ENCODE measurements around the gene RASAL2. TPM values are rescaled to one million over a fixed set of nuclear protein-coding genes. Genes with fewer than 3 reads are reported as not detected.

Gene RASAL2
- total and polyA plus RNA-seq, 2 experiments from 2014 or later = 16.0 to 42.2 TPM

DNA sequence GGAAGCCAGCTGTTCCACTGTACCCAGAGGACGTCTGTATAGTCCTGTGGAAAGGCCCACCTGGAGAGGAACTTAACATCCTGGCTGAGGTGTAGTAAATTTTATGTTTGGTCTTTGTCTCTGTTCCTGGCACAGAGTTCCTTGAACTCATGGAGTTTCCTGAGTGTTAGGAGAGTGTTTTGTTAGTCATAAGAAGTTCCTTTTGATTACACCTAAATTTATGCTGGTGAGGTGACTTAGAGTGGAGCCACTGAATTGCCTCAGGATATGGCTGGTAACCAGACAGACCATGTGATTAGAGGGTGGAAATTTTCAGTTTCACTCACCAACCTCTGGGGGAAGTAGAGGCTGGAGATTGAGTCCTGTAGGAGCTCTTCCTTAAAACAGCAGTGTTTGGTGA is 57.9 kb downstream of the RASAL2 start (continued):
- TF ChIP-seq, protein P1, sequence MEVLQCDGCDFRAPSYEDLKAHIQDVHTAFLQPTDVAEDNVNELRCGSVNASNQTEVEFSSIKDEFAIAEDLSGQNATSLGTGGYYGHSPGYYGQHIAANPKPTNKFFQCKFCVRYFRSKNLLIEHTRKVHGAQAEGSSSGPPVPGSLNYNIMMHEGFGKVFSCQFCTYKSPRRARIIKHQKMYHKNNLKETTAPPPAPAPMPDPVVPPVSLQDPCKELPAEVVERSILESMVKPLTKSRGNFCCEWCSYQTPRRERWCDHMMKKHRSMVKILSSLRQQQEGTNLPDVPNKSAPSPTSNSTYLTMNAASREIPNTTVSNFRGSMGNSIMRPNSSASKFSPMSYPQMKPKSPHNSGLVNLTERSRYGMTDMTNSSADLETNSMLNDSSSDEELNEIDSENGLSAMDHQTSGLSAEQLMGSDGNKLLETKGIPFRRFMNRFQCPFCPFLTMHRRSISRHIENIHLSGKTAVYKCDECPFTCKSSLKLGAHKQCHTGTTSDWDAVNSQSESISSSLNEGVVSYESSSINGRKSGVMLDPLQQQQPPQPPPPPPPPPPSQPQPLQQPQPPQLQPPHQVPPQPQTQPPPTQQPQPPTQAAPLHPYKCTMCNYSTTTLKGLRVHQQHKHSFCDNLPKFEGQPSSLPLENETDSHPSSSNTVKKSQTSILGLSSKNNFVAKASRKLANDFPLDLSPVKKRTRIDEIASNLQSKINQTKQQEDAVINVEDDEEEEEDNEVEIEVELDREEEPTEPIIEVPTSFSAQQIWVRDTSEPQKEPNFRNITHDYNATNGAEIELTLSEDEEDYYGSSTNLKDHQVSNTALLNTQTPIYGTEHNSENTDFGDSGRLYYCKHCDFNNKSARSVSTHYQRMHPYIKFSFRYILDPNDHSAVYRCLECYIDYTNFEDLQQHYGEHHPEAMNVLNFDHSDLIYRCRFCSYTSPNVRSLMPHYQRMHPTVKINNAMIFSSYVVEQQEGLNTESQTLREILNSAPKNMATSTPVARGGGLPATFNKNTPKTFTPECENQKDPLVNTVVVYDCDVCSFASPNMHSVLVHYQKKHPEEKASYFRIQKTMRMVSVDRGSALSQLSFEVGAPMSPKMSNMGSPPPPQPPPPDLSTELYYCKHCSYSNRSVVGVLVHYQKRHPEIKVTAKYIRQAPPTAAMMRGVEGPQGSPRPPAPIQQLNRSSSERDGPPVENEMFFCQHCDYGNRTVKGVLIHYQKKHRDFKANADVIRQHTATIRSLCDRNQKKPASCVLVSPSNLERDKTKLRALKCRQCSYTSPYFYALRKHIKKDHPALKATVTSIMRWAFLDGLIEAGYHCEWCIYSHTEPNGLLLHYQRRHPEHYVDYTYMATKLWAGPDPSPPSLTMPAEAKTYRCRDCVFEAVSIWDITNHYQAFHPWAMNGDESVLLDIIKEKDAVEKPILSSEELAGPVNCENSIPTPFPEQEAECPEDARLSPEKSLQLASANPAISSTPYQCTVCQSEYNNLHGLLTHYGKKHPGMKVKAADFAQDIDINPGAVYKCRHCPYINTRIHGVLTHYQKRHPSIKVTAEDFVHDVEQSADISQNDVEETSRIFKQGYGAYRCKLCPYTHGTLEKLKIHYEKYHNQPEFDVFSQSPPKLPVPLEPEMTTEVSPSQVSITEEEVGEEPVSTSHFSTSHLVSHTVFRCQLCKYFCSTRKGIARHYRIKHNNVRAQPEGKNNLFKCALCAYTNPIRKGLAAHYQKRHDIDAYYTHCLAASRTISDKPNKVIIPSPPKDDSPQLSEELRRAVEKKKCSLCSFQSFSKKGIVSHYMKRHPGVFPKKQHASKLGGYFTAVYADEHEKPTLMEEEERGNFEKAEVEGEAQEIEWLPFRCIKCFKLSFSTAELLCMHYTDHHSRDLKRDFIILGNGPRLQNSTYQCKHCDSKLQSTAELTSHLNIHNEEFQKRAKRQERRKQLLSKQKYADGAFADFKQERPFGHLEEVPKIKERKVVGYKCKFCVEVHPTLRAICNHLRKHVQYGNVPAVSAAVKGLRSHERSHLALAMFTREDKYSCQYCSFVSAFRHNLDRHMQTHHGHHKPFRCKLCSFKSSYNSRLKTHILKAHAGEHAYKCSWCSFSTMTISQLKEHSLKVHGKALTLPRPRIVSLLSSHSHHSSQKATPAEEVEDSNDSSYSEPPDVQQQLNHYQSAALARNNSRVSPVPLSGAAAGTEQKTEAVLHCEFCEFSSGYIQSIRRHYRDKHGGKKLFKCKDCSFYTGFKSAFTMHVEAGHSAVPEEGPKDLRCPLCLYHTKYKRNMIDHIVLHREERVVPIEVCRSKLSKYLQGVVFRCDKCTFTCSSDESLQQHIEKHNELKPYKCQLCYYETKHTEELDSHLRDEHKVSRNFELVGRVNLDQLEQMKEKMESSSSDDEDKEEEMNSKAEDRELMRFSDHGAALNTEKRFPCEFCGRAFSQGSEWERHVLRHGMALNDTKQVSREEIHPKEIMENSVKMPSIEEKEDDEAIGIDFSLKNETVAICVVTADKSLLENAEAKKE (CRISPR knock-in tag; IDR thresholded peaks at IDR 0.05) = no peak
- TF ChIP-seq POLR2AphosphoS5 (IDR thresholded peaks at IDR 0.05; ENCODE audit: low read depth) = no peak
- TF ChIP-seq, protein P2, sequence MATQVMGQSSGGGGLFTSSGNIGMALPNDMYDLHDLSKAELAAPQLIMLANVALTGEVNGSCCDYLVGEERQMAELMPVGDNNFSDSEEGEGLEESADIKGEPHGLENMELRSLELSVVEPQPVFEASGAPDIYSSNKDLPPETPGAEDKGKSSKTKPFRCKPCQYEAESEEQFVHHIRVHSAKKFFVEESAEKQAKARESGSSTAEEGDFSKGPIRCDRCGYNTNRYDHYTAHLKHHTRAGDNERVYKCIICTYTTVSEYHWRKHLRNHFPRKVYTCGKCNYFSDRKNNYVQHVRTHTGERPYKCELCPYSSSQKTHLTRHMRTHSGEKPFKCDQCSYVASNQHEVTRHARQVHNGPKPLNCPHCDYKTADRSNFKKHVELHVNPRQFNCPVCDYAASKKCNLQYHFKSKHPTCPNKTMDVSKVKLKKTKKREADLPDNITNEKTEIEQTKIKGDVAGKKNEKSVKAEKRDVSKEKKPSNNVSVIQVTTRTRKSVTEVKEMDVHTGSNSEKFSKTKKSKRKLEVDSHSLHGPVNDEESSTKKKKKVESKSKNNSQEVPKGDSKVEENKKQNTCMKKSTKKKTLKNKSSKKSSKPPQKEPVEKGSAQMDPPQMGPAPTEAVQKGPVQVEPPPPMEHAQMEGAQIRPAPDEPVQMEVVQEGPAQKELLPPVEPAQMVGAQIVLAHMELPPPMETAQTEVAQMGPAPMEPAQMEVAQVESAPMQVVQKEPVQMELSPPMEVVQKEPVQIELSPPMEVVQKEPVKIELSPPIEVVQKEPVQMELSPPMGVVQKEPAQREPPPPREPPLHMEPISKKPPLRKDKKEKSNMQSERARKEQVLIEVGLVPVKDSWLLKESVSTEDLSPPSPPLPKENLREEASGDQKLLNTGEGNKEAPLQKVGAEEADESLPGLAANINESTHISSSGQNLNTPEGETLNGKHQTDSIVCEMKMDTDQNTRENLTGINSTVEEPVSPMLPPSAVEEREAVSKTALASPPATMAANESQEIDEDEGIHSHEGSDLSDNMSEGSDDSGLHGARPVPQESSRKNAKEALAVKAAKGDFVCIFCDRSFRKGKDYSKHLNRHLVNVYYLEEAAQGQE (IDR thresholded peaks at IDR 0.05; ENCODE audit: unreplicated experiment) = no peak
- TF ChIP-seq NANOG (IDR thresholded peaks at IDR 0.05; ENCODE audit: borderline replicate concordance) = no peak

DNA sequence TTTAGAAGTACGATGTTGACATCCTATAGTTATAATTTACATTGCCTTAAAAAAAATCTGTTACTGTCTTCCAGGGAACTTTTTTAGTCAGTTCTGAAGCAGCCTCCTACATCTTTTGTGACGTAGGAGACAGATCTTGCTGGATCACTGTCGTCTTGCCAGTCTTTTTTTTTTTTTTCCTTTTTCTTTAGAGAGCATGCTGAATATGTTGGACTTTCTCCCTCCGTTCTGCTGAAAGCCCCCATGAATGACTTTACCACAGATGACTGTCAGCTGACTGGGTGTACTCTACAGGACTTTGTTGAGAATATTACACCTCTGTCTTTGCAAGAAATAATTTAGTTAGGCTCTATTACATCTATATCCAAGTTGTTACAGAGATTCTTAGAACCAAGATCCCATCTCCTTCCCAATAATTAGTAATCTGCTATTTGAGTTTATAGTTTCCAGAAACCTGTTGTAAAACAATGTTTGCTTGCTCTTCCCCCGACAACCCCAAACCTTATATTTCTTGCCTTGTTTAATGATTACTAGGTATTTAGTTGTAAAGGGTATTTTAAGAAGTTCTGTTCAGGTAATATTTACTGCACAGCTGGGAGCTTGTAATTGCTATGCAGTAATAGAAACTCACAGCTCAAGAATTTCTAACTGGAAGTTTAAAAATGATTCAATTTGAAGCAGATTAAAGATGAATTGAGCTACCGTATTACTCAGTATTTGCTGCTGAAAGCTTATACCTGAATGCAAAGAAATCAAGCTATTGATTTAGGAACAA is 61.8 kb downstream of the RASAL2 start:
- no peaks in the 10 kb centered on the region for H3K36me3 ChIP-seq (ENCODE audit: insufficient read depth)
- Mint-ChIP-seq H3K36me3 (ENCODE audit: low read depth) (no peaks in the 10 kb centered on the region), H3K4me1 (peaks cover 20% of the 10 kb centered on the region), H3K4me3 (no peak overlapping the region), H3K27ac (no peak overlapping the region), H3K9me3 (no peaks in the 10 kb centered on the region), H3K27me3 (ENCODE audit: insufficient read depth, low read depth, poor library complexity) (no peaks in the 10 kb centered on the region)
- no peak for DNase-seq (ENCODE audit: low spot score)
- H3K4me3 ChIP-seq = no peak overlapping the region
- no peaks in the 10 kb centered on the region for H3K9me2 ChIP-seq (ENCODE audit: insufficient read depth)
- H3K27me3 ChIP-seq (ENCODE audit: insufficient read depth) = no peaks in the 10 kb centered on the region
- no peak overlapping the region for H3K4me2 ChIP-seq
- H4K20me1 ChIP-seq (replicated peaks; ENCODE audit: insufficient read depth) = peaks cover 7% of the 10 kb centered on the region; the same call in 1 of the 2 replicates
- H3K27ac ChIP-seq (ENCODE audit: low read depth) = no peak overlapping the region
- H3K4me1 ChIP-seq (ENCODE audit: insufficient read depth) = peaks cover 14% of the 10 kb centered on the region; the same call in 1 of the 2 replicates
- H3F3A ChIP-seq (replicated peaks; ENCODE audit: low read depth) = no peaks in the 10 kb centered on the region
- ATAC-seq = no peak
- H3K79me2 ChIP-seq (replicated peaks; ENCODE audit: insufficient read depth) = peaks cover 85% of the 10 kb centered on the region
- no peak overlapping the region for H2AFZ ChIP-seq
- TF ChIP-seq ZNF331 (CRISPR knock-in tag; IDR thresholded peaks at IDR 0.05; ENCODE audit: low read depth) (no peak), ZNF114 (CRISPR knock-in tag; IDR thresholded peaks at IDR 0.05) (no peak), POLR2AphosphoS5 (IDR thresholded peaks at IDR 0.05; ENCODE audit: low read depth) (no peak)
- TF ChIP-seq, protein P3, sequence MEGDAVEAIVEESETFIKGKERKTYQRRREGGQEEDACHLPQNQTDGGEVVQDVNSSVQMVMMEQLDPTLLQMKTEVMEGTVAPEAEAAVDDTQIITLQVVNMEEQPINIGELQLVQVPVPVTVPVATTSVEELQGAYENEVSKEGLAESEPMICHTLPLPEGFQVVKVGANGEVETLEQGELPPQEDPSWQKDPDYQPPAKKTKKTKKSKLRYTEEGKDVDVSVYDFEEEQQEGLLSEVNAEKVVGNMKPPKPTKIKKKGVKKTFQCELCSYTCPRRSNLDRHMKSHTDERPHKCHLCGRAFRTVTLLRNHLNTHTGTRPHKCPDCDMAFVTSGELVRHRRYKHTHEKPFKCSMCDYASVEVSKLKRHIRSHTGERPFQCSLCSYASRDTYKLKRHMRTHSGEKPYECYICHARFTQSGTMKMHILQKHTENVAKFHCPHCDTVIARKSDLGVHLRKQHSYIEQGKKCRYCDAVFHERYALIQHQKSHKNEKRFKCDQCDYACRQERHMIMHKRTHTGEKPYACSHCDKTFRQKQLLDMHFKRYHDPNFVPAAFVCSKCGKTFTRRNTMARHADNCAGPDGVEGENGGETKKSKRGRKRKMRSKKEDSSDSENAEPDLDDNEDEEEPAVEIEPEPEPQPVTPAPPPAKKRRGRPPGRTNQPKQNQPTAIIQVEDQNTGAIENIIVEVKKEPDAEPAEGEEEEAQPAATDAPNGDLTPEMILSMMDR (conservative IDR thresholded peaks at IDR 0.05; ENCODE audit: low read depth in 2 of 2) = no peak
- TF ChIP-seq, protein P2 (IDR thresholded peaks at IDR 0.05; ENCODE audit: unreplicated experiment) = no peak

All from GM23338 (cell line).